ENCODE data around the gene COL6A6.

Gene COL6A6, protein sequence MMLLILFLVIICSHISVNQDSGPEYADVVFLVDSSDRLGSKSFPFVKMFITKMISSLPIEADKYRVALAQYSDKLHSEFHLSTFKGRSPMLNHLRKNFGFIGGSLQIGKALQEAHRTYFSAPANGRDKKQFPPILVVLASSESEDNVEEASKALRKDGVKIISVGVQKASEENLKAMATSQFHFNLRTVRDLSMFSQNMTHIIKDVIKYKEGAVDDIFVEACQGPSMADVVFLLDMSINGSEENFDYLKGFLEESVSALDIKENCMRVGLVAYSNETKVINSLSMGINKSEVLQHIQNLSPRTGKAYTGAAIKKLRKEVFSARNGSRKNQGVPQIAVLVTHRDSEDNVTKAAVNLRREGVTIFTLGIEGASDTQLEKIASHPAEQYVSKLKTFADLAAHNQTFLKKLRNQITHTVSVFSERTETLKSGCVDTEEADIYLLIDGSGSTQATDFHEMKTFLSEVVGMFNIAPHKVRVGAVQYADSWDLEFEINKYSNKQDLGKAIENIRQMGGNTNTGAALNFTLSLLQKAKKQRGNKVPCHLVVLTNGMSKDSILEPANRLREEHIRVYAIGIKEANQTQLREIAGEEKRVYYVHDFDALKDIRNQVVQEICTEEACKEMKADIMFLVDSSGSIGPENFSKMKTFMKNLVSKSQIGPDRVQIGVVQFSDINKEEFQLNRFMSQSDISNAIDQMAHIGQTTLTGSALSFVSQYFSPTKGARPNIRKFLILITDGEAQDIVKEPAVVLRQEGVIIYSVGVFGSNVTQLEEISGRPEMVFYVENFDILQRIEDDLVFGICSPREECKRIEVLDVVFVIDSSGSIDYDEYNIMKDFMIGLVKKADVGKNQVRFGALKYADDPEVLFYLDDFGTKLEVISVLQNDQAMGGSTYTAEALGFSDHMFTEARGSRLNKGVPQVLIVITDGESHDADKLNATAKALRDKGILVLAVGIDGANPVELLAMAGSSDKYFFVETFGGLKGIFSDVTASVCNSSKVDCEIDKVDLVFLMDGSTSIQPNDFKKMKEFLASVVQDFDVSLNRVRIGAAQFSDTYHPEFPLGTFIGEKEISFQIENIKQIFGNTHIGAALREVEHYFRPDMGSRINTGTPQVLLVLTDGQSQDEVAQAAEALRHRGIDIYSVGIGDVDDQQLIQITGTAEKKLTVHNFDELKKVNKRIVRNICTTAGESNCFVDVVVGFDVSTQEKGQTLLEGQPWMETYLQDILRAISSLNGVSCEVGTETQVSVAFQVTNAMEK (N-terminal part only)

DNA sequence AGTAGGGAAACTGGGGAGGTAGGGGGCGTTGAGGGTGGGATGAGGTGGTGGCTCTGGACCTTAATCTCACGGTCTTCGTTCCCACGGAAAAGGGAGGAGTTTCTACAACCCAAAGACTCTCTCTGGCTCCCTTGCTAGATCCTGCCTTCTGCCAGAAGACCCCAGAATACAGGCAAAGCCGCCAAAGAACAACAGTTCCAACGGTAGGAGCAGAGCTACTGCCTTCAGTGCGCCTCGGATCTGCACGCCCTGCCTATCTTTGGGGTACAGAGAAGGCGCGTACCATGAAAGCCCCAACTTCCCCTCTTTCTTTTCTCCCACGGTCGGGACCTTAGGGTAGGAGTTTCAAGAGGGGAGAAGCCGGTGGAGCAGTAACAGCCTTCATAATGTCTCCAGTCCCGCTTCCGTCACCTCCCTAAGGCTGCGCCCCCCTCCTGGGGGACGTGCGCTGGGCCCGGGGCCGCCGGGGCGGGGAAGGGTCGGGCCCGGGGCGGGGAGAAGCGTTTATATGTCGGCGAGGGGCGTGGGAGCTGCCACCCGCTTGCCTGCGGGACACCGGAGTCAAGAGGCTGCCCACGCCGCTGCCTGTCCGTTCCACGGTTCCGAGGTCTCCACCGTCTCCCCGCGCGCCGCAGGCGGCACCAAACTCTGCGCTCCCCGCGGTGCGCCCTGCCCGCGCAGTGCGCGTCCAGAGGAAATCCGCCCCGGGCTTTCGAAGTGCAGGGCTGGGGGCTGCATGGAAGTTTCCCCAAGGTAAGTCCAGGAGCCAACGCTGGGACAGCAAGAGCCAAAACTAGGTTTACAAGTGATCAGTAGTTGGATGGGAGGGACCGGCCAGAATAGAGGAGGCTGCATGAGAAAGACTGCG, at the start of gene COL6A6:
COL6A6 (plus strand) TSS at position 533 of the 868 bp plus-strand sequence. CDS start 43,188 bp downstream, outside the sequence.
- Histone ChIP-seq H3K9ac (ENCODE audit: low read depth, low read length) (no peak within 1 kb of the TSS), H3K27ac (ENCODE audit: low read length) (no peak within 1 kb of the TSS), H3K4me1 (ENCODE audit: insufficient read depth, low read length) (0 out of 2 replicates have a peak, but pooled peaks cover 4% of the 10 kb centered on the region), H3K9me3 (ENCODE audit: insufficient read depth, low read depth, low read length) (no peaks in the 10 kb centered on the region), H3K27me3 (ENCODE audit: insufficient read depth, low read length) (peaks cover 43% of the 10 kb centered on the region), H3K36me3 (ENCODE audit: insufficient read depth, low read depth, low read length) (no peaks in the 10 kb centered on the region), H3K4me3 (ENCODE audit: low read length) (peak within 1 kb of the TSS; percentile 77)

DNA sequence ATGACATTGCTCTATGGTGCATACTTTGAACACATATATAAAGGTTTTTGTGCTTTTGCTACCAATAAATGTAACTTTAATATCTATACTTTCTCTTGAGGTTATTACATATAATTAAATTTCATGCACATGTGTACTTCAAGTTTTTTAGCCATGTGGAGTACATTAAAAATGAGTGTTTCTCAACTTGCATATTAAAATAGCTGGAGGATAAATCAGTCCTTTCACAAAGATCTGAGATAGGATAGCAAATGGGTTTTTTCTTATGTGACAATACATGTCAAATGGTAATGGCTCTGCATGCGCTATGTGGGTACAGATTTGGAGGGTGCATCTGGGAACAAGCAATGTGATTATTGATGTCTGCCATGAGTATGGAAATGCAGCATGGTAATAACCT, 48.7 kb upstream of the COL6A6 start:
- no peaks in the 10 kb centered on the region for H3K36me3 ChIP-seq (ENCODE audit: insufficient read depth, low read depth, low read length)
- H3K27me3 ChIP-seq (ENCODE audit: insufficient read depth, low read length): no peaks in the 10 kb centered on the region
- no peak overlapping the region for H3K27ac ChIP-seq (ENCODE audit: low read length)
- no peaks in the 10 kb centered on the region for H3K4me1 ChIP-seq (ENCODE audit: insufficient read depth, low read length)
- H3K9me3 ChIP-seq (ENCODE audit: insufficient read depth, low read depth, low read length): no peaks in the 10 kb centered on the region
- H3K4me3 ChIP-seq (ENCODE audit: low read length): no peak overlapping the region
- H3K9ac ChIP-seq (ENCODE audit: low read depth, low read length): no peak overlapping the region

DNA sequence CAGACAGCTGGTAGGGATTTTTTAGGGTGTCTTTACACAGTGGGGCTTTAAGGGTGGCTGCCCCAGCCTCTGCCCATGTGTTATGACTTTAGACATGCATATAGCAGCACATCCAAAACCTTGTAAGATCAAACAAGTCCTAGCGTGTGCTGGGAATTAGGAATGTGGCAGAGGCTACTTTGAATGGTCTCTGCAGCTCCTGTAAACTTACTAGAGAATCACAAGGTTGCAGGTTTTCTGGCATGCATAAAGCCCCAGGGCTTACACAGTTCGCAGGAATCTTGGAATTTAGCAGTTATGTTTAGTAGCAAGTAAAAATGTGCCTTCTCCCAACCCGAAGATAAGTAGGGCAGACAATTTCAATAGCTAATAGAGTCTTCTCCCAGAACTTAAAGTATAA, 46.9 kb upstream of the COL6A6 start:
- Histone ChIP-seq H3K9ac (ENCODE audit: low read depth, low read length) (no peak overlapping the region), H3K4me1 (ENCODE audit: insufficient read depth, low read length) (no peaks in the 10 kb centered on the region), H3K27ac (ENCODE audit: low read length) (no peak overlapping the region), H3K36me3 (ENCODE audit: insufficient read depth, low read depth, low read length) (no peaks in the 10 kb centered on the region), H3K27me3 (ENCODE audit: insufficient read depth, low read length) (no peaks in the 10 kb centered on the region), H3K4me3 (ENCODE audit: low read length) (no peak overlapping the region), H3K9me3 (ENCODE audit: insufficient read depth, low read depth, low read length) (no peaks in the 10 kb centered on the region)

DNA sequence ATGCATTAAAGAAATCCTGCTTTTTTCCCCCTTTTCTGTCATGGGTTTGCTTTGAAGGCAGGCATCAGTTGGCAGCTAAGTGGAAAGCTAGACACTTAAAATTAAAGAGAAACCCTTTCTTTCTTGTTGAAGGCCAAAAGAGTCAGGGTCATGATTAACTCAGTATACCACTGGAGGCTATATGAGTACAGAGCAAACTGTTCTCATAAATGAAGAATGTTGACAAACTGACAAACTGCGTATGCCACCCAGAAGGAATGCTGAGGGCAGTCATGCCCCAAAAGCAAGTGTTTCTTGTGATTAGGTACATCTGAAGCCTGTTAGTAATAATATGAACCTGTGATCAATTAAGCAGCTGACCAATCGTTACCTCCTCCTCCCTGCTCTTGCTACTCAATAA, 43.6 kb upstream of the COL6A6 start:
- H3K9ac ChIP-seq (ENCODE audit: low read depth, low read length): no peak overlapping the region
- no peak overlapping the region for H3K27ac ChIP-seq (ENCODE audit: low read length)
- H3K36me3 ChIP-seq (ENCODE audit: insufficient read depth, low read depth, low read length): no peaks in the 10 kb centered on the region
- no peaks in the 10 kb centered on the region for H3K9me3 ChIP-seq (ENCODE audit: insufficient read depth, low read depth, low read length)
- no peak overlapping the region for H3K4me3 ChIP-seq (ENCODE audit: low read length)
- no peaks in the 10 kb centered on the region for H3K4me1 ChIP-seq (ENCODE audit: insufficient read depth, low read length)
- H3K27me3 ChIP-seq (ENCODE audit: insufficient read depth, low read length): no peaks in the 10 kb centered on the region

DNA sequence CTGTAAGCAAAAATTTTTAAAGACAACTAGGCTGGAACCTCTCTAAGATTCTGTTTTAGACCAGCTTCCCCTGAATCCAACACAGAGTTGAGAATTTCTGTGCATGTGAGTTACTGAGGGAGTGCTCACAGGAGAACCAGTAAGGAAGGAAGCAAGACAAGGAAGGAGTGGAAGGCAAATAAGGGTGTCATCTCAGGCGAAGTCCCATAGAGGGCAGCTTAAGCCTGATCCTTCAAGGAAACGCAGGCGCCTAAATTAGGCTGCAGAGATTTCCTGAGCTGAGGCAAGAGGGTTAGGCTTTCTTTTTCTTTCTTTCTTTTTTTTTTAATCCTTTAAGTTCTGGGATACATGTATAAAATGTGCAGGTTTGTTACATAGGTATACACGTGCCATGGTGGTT, 36.2 kb upstream of the COL6A6 start:
- H3K9ac ChIP-seq (ENCODE audit: low read depth, low read length): no peak overlapping the region
- H3K4me1 ChIP-seq (ENCODE audit: insufficient read depth, low read length): no peaks in the 10 kb centered on the region

DNA sequence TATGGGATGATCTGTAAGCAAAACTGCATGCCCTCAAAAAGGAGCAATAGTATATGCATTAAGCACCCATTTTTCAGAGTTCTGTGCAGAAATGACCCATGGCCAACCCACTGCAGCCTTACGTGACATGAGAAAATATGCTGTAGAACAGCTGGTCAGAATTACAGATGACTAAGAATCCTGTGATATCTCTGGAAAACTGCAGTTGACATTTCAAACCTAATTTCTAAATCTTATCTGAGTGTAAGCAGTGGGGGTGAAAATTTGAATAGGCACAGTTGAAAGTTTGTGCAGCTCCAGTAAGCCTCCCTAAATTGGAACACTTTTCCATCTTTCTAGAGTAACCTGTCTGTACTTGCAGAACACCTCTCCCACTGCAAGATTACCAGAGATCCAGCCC, 28.7 kb upstream of the COL6A6 start:
- no peaks in the 10 kb centered on the region for H3K27me3 ChIP-seq (ENCODE audit: insufficient read depth, low read length)
- no peak overlapping the region for H3K27ac ChIP-seq (ENCODE audit: low read length)
- H3K4me3 ChIP-seq (ENCODE audit: low read length): no peak overlapping the region
- H3K9me3 ChIP-seq (ENCODE audit: insufficient read depth, low read depth, low read length): no peaks in the 10 kb centered on the region
- no peak overlapping the region for H3K9ac ChIP-seq (ENCODE audit: low read depth, low read length)
- H3K36me3 ChIP-seq (ENCODE audit: insufficient read depth, low read depth, low read length): no peaks in the 10 kb centered on the region
- no peaks in the 10 kb centered on the region for H3K4me1 ChIP-seq (ENCODE audit: insufficient read depth, low read length)

More for the DNA sequence above, 36.2 kb upstream of the COL6A6 start:
- Histone ChIP-seq H3K36me3 (ENCODE audit: insufficient read depth, low read depth, low read length) (no peaks in the 10 kb centered on the region), H3K27me3 (ENCODE audit: insufficient read depth, low read length) (no peaks in the 10 kb centered on the region), H3K27ac (ENCODE audit: low read length) (no peak overlapping the region), H3K9me3 (ENCODE audit: insufficient read depth, low read depth, low read length) (no peaks in the 10 kb centered on the region), H3K4me3 (ENCODE audit: low read length) (no peak overlapping the region)

DNA sequence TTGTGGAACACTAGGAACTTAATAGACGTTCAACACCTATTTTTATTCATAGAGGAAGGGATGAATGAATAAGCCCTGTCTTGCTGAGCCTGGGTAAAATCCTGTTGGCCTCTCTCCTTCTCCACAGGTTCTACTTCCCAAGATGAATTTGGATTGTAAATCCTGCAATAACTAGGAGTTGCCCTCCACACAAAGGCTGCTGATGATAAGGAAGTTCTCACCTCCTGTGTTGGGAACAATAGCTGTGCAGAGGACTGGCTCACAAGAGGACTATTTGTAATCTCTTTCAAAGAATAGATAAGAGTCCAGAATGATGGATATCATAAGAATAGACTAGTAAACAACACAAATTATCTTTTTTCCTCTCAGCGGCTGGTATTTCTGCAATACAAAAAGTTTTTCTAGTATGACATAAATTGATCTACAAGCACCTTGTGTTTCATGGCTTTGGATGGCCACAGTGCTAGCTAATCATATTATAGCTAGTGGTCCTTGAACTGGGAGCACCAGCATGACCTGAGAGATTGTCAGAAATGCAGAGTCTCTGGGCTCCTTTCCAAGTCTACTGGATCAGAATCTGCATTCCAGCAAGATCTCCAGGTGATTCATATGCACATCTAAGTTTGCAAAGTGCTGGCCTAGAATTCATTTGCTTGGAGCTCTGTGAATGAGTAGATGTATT, 28.1 kb upstream of the COL6A6 start:
- no peak overlapping the region for H3K27ac ChIP-seq (ENCODE audit: low read length)
- no peaks in the 10 kb centered on the region for H3K9me3 ChIP-seq (ENCODE audit: insufficient read depth, low read depth, low read length)
- H3K36me3 ChIP-seq (ENCODE audit: insufficient read depth, low read depth, low read length): no peaks in the 10 kb centered on the region
- H3K9ac ChIP-seq (ENCODE audit: low read depth, low read length): no peak overlapping the region
- no peaks in the 10 kb centered on the region for H3K27me3 ChIP-seq (ENCODE audit: insufficient read depth, low read length)
- H3K4me3 ChIP-seq (ENCODE audit: low read length): no peak overlapping the region
- H3K4me1 ChIP-seq (ENCODE audit: insufficient read depth, low read length): no peaks in the 10 kb centered on the region

DNA sequence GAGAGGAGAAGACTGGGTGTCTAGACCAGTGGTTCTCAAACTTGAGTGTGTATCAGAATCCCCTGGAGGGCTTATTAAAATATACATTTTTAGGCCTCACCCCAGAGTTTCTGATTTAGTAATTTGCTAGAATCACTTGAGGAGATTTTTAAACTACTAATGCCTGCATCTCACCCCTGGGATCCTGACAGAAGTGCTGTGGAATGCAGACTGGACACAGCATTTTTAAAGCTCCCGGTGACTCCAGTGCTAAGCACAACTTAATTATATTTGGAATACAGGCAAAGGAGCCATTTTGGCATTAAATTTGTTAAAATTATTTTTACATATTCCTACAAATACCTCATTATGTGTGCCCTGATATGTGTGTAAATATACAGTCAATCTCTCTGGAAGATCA, 26.7 kb upstream of the COL6A6 start:
- Histone ChIP-seq H3K9ac (ENCODE audit: low read depth, low read length) (no peak overlapping the region), H3K36me3 (ENCODE audit: insufficient read depth, low read depth, low read length) (no peaks in the 10 kb centered on the region), H3K27me3 (ENCODE audit: insufficient read depth, low read length) (no peaks in the 10 kb centered on the region), H3K9me3 (ENCODE audit: insufficient read depth, low read depth, low read length) (no peaks in the 10 kb centered on the region), H3K27ac (ENCODE audit: low read length) (no peak overlapping the region), H3K4me1 (ENCODE audit: insufficient read depth, low read length) (no peaks in the 10 kb centered on the region), H3K4me3 (ENCODE audit: low read length) (no peak overlapping the region)

DNA sequence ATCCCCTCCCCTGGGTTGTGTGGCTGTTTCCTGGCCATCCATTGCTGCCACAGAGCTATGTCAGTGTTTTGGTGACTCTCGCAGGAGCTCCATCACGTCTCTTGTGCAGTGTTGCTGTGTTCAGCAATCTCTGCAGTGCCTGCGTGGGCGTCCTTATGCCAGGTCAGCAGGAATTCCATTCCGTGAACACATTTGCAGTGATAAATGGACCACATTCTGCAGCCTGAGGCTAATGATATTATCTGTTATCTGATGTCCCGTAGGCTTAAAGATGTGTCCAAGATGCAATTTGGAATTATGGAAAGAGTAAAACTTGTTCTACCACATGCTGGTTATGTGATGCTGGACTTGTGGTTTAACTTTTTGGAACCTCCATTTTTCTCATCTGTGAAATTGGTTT, 25.5 kb upstream of the COL6A6 start:
- no peak overlapping the region for H3K9ac ChIP-seq (ENCODE audit: low read depth, low read length)
- no peaks in the 10 kb centered on the region for H3K9me3 ChIP-seq (ENCODE audit: insufficient read depth, low read depth, low read length)
- H3K4me1 ChIP-seq (ENCODE audit: insufficient read depth, low read length): no peaks in the 10 kb centered on the region
- H3K27ac ChIP-seq (ENCODE audit: low read length): no peak overlapping the region
- H3K27me3 ChIP-seq (ENCODE audit: insufficient read depth, low read length): no peaks in the 10 kb centered on the region
- no peaks in the 10 kb centered on the region for H3K36me3 ChIP-seq (ENCODE audit: insufficient read depth, low read depth, low read length)
- no peak overlapping the region for H3K4me3 ChIP-seq (ENCODE audit: low read length)

DNA sequence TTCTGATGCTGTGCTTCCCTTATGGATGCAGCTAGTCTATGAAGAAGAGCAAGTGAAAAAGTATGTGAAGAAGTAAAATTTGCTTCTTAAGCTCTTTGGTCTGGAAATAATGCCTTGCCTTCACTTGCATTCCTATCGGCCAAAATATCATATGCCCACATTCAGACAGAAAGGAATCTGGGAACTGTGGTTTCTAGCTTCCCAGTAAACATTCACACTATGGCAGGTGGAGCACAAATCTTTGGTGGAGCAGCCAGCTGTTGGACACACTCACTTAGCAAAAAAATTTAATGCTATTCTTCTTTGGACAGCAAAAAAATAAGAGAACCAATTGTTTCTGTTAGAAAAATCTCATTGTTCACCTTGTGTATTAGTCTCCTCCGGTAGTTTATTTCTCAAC, 12.3 kb upstream of the COL6A6 start:
- H3K36me3 ChIP-seq (ENCODE audit: insufficient read depth, low read depth, low read length): no peaks in the 10 kb centered on the region
- H3K9ac ChIP-seq (ENCODE audit: low read depth, low read length): no peak overlapping the region
- no peak overlapping the region for H3K4me3 ChIP-seq (ENCODE audit: low read length)
- H3K27ac ChIP-seq (ENCODE audit: low read length): no peak overlapping the region
- no peaks in the 10 kb centered on the region for H3K27me3 ChIP-seq (ENCODE audit: insufficient read depth, low read length)
- no peaks in the 10 kb centered on the region for H3K9me3 ChIP-seq (ENCODE audit: insufficient read depth, low read depth, low read length)
- H3K4me1 ChIP-seq (ENCODE audit: insufficient read depth, low read length): no peaks in the 10 kb centered on the region
